WTC11 (cell line): ENCODE measurements around the gene APOL6. TPM values are rescaled to one million over a fixed set of nuclear protein-coding genes. Genes with fewer than 3 reads are reported as not detected.

ENCODE experiments used
- ATAC-seq: fragments of 200-7000 bp; cut with Tn5 transposase; 2 replicates; pipeline ENCODE4 v1.10.0; 2021; ENCODE audit warnings: mild to moderate bottlenecking, moderate library complexity
- CTCF ChIA-PET: fragments of 300-600 bp; sonication (Branson Sonifier 250); formaldehyde crosslinking; loops from one replicate; lab custom pipeline; 2021; ENCODE audit warnings: antibody characterized with exemption; lab: Charles Lee
- POLR2A ChIA-PET: fragments of 350-600 bp; sonication (Branson Sonifier 250); formaldehyde crosslinking; loops from one replicate; lab custom pipeline; 2021; ENCODE audit warnings: antibody characterized with exemption; lab: Charles Lee
- DNase-seq: peaks from one replicate; pipeline ENCODE4 v3.0.0; 2021; ENCODE audit warnings: low spot score
- H3K27ac Mint-ChIP-seq: 2 replicates; pipeline ENCODE4 v1.8.0; 2021; ENCODE audit warnings: mixed read lengths
- H3K27me3 Mint-ChIP-seq: 2 replicates; pipeline ENCODE4 v1.8.0; 2021; ENCODE audit warnings: low read depth, mild to moderate bottlenecking, moderate library complexity, mixed read lengths
- H3K36me3 Mint-ChIP-seq: 2 replicates; pipeline ENCODE4 v1.8.0; 2021; ENCODE audit warnings: mixed read lengths
- H3K4me1 Mint-ChIP-seq: 2 replicates; pipeline ENCODE4 v1.8.0; 2022; ENCODE audit warnings: mixed read lengths
- H3K4me3 Mint-ChIP-seq: 2 replicates; pipeline ENCODE4 v1.8.0; 2021; ENCODE audit warnings: mild to moderate bottlenecking, moderate library complexity, mixed read lengths
- H3K9me3 Mint-ChIP-seq: 2 replicates; pipeline ENCODE4 v1.8.0; 2021; ENCODE audit warnings: mixed read lengths
- ATF2 ChIP-seq: sonication (generic); formaldehyde crosslinking; IDR thresholded peaks from 2 replicates; pipeline ENCODE4 v1.8.1; 2022; ENCODE audit warnings: low read depth, missing genetic modification reagents, borderline replicate concordance
- ELF4 ChIP-seq: sonication (generic); formaldehyde crosslinking; IDR thresholded peaks from 2 replicates; pipeline ENCODE4 v1.8.1; 2022; ENCODE audit warnings: low read depth, mild to moderate bottlenecking, moderate library complexity, missing genetic modification reagents
- ESRRA ChIP-seq: sonication (generic); formaldehyde crosslinking; IDR thresholded peaks from 2 replicates; pipeline ENCODE4 v1.8.1; 2022; ENCODE audit warnings: mild to moderate bottlenecking, missing genetic modification reagents, borderline replicate concordance
- NFE2L1 ChIP-seq: sonication (generic); formaldehyde crosslinking; IDR thresholded peaks from 2 replicates; pipeline ENCODE4 v1.8.1; 2023; ENCODE audit warnings: missing genetic modification reagents
- SOX15 ChIP-seq: fragments of 250-450 bp; sonication (Bioruptor Pico); IDR thresholded peaks from 2 replicates; pipeline ENCODE4 v1.9.0; 2021; ENCODE audit warnings: mild to moderate bottlenecking
- SP1 ChIP-seq: sonication (generic); formaldehyde crosslinking; conservative IDR thresholded peaks from 2 replicates; pipeline ENCODE4 v1.8.1; 2022; ENCODE audit warnings: missing genetic modification reagents
- USF1 ChIP-seq: sonication (generic); formaldehyde crosslinking; IDR thresholded peaks from 2 replicates; pipeline ENCODE4 v1.8.0; 2022; ENCODE audit warnings: mild to moderate bottlenecking, missing genetic modification reagents
- ZNF121 ChIP-seq: sonication (generic); formaldehyde crosslinking; IDR thresholded peaks from 2 replicates; pipeline ENCODE4 v1.8.0; 2023; ENCODE audit warnings: missing genetic modification reagents
- ZNF232 ChIP-seq: sonication (generic); formaldehyde crosslinking; IDR thresholded peaks from 2 replicates; pipeline ENCODE4 v1.8.0; 2022; ENCODE audit warnings: mild to moderate bottlenecking, missing genetic modification reagents
- total RNA-seq: library from RNA; stranded (reverse); gene quantifications from 3 replicates; pipeline ENCODE4 v1.2.3, GENCODE V29; 2021
- TF ChIP-seq, protein P1 (sequence below): sonication (generic); formaldehyde crosslinking; IDR thresholded peaks from 2 replicates; pipeline ENCODE4 v1.8.0; 2022; ENCODE audit warnings: mild to moderate bottlenecking, missing genetic modification reagents
- TF ChIP-seq, protein P2 (sequence below): sonication (generic); formaldehyde crosslinking; IDR thresholded peaks from 2 replicates; pipeline ENCODE4 v1.8.0; 2022; ENCODE audit warnings: mild to moderate bottlenecking, missing genetic modification reagents
- TF ChIP-seq, protein P3 (sequence below): sonication (generic); formaldehyde crosslinking; IDR thresholded peaks from 2 replicates; pipeline ENCODE4 v1.8.1; 2023; ENCODE audit warnings: mild to moderate bottlenecking, missing genetic modification reagents, borderline replicate concordance
- TF ChIP-seq, protein P4 (sequence below): fragments of 250-450 bp; sonication (Bioruptor Pico); IDR thresholded peaks from 2 replicates; pipeline ENCODE4 v2.1.2; 2022; ENCODE audit warnings: mild to moderate bottlenecking, moderate library complexity

Gene APOL6
- total RNA-seq, 1 experiment from 2014 or later, result 0.17 TPM

GRCh38 chr22:35660291-35661127 lies 12.3 kb downstream of the APOL6 start:
- POLR2A ChIA-PET, result no interaction called here
- peaks cover 57% of the 10 kb centered on the region for H3K27me3 Mint-ChIP-seq
- peaks cover 34% of the 10 kb centered on the region for H3K4me1 Mint-ChIP-seq
- H3K4me3 Mint-ChIP-seq, result no peak overlapping the region
- peaks cover 30% of the 10 kb centered on the region for H3K9me3 Mint-ChIP-seq
- ATAC-seq (no peak), DNase-seq (no peak)
- no peak overlapping the region for H3K27ac Mint-ChIP-seq
- CTCF ChIA-PET, result no interaction called here
- TF ChIP-seq SOX15, result no peak
- TF ChIP-seq ATF2 (CRISPR knock-in tag), result no peak
- peaks cover 15% of the 10 kb centered on the region for H3K36me3 Mint-ChIP-seq

DNA sequence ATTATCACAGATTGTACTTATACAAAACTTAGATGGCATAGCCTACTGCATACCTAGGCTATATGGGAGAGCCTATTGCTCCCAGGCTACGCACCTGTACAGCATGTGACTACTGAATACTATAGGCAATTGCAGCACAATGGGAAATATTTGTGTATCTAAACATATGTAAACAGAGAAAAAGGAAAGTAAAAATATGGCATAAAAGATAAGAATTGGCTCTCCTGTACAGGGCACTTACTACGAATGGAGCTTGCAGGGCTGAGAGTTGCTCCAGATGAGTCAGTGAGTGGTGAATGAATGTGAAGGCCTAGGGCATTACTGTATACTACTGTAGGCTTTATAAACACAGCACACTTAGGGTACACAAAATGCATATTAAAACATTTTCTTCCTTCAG lies 13.2 kb downstream of the APOL6 start:
- peaks cover 25% of the 10 kb centered on the region for H3K9me3 Mint-ChIP-seq
- ChIA-PET CTCF (no interaction called here), POLR2A (no interaction called here)
- no peak for DNase-seq
- H3K36me3 Mint-ChIP-seq, result peaks cover 18% of the 10 kb centered on the region
- H3K4me3 Mint-ChIP-seq, result no peak overlapping the region
- peaks cover 60% of the 10 kb centered on the region for H3K27me3 Mint-ChIP-seq
- no peak overlapping the region for H3K27ac Mint-ChIP-seq
- no peak for ATAC-seq
- H3K4me1 Mint-ChIP-seq, result peaks cover 34% of the 10 kb centered on the region
- no peak for TF ChIP-seq ESRRA
- no peak for TF ChIP-seq NFE2L1
- TF ChIP-seq, protein P1, sequence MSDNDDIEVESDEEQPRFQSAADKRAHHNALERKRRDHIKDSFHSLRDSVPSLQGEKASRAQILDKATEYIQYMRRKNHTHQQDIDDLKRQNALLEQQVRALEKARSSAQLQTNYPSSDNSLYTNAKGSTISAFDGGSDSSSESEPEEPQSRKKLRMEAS (CRISPR knock-in tag), result no peak
- TF ChIP-seq ELF4, result no peak
- TF ChIP-seq, protein P2, sequence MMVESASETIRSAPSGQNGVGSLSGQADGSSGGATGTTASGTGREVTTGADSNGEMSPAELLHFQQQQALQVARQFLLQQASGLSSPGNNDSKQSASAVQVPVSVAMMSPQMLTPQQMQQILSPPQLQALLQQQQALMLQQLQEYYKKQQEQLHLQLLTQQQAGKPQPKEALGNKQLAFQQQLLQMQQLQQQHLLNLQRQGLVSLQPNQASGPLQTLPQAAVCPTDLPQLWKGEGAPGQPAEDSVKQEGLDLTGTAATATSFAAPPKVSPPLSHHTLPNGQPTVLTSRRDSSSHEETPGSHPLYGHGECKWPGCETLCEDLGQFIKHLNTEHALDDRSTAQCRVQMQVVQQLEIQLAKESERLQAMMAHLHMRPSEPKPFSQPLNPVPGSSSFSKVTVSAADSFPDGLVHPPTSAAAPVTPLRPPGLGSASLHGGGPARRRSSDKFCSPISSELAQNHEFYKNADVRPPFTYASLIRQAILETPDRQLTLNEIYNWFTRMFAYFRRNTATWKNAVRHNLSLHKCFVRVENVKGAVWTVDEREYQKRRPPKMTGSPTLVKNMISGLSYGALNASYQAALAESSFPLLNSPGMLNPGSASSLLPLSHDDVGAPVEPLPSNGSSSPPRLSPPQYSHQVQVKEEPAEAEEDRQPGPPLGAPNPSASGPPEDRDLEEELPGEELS, result no peak
- TF ChIP-seq USF1 (CRISPR knock-in tag), result no peak
- no peak for TF ChIP-seq ZNF232
- TF ChIP-seq, protein P3, sequence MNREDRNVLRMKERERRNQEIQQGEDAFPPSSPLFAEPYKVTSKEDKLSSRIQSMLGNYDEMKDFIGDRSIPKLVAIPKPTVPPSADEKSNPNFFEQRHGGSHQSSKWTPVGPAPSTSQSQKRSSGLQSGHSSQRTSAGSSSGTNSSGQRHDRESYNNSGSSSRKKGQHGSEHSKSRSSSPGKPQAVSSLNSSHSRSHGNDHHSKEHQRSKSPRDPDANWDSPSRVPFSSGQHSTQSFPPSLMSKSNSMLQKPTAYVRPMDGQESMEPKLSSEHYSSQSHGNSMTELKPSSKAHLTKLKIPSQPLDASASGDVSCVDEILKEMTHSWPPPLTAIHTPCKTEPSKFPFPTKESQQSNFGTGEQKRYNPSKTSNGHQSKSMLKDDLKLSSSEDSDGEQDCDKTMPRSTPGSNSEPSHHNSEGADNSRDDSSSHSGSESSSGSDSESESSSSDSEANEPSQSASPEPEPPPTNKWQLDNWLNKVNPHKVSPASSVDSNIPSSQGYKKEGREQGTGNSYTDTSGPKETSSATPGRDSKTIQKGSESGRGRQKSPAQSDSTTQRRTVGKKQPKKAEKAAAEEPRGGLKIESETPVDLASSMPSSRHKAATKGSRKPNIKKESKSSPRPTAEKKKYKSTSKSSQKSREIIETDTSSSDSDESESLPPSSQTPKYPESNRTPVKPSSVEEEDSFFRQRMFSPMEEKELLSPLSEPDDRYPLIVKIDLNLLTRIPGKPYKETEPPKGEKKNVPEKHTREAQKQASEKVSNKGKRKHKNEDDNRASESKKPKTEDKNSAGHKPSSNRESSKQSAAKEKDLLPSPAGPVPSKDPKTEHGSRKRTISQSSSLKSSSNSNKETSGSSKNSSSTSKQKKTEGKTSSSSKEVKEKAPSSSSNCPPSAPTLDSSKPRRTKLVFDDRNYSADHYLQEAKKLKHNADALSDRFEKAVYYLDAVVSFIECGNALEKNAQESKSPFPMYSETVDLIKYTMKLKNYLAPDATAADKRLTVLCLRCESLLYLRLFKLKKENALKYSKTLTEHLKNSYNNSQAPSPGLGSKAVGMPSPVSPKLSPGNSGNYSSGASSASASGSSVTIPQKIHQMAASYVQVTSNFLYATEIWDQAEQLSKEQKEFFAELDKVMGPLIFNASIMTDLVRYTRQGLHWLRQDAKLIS, result no peak
- TF ChIP-seq, protein P4, sequence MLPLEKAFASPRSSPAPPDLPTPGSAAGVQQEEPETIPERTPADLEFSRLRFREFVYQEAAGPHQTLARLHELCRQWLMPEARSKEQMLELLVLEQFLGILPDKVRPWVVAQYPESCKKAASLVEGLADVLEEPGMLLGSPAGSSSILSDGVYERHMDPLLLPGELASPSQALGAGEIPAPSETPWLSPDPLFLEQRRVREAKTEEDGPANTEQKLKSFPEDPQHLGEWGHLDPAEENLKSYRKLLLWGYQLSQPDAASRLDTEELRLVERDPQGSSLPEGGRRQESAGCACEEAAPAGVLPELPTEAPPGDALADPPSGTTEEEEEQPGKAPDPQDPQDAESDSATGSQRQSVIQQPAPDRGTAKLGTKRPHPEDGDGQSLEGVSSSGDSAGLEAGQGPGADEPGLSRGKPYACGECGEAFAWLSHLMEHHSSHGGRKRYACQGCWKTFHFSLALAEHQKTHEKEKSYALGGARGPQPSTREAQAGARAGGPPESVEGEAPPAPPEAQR (CRISPR knock-in tag), result no peak
- TF ChIP-seq ZNF121 (CRISPR knock-in tag), result no peak
- no peak for TF ChIP-seq SP1 (CRISPR knock-in tag)
